Gastrocnemius medialis (tissue), 4 donors: Measurements from ENCODE around the gene MPDU1. TPM values are rescaled to one million over a fixed set of nuclear protein-coding genes. Genes with fewer than 3 reads are reported as not detected.
A peak's percentile ranks its signal among the peaks of the same experiment; 100 is the strongest.

ENCODE experiments used
- ATAC-seq, 2 donors: fragments of 150-250 bp; one replicate each; pipeline ENCODE4 v1.9.1; 2016
- DNase-seq, 2 donors: peaks; one replicate each; pipeline ENCODE4 v3.0.0-alpha.2; 2019
- H3K27ac ChIP-seq, 4 donors: fragments of 200-600 bp; sonication (generic); 1 replicate in 1 of 4; 2 replicates in 3 of 4; pipeline ENCODE4 v1.5.1; 2016 to 2018; ENCODE audit warnings: mild to moderate bottlenecking in 2 of 4, moderate library complexity in 1 of 4
- H3K27me3 ChIP-seq, 3 donors: fragments of 200-600 bp; sonication (generic) in 2 of 3; 1 replicate in 1 of 3; 2 replicates in 2 of 3; pipeline versions ENCODE4 v1.5.1 to v1.6.0; 2016 to 2019; ENCODE audit warnings: mild to moderate bottlenecking in 1 of 3, moderate library complexity in 1 of 3
- H3K36me3 ChIP-seq, 2 donors: fragments of 200-600 bp; sonication (generic) in 1 of 2; one replicate each; pipeline ENCODE4 v1.5.1; 2017 to 2018
- H3K4me1 ChIP-seq, 2 donors: fragments of 200-600 bp; sonication (generic) in 1 of 2; one replicate each; pipeline ENCODE4 v1.5.1; 2016 to 2017; ENCODE audit warnings: mild to moderate bottlenecking in 2 of 2
- H3K4me3 ChIP-seq, 4 donors: fragments of 200-600 bp; sonication (generic) in 3 of 4; 1 replicate in 1 of 4; 2 replicates in 3 of 4; pipeline ENCODE4 v1.5.1; 2016 to 2019; ENCODE audit warnings: mild to moderate bottlenecking in 2 of 4
- H3K9me3 ChIP-seq, 3 donors: fragments of 200-600 bp; sonication (generic) in 2 of 3; 1 replicate in 1 of 3; 2 replicates in 2 of 3; pipeline ENCODE4 v1.5.1; 2016 to 2019
- CTCF ChIP-seq, 5 experiments: fragments of 450-650 bp in 3 of 5; fragments of 200-600 bp in 2 of 5; sonication (generic) in 2 of 5; IDR thresholded peaks in 4 of 5; conservative IDR thresholded peaks in 1 of 5; 1 replicate in 4 of 5; 2 replicates in 1 of 5; pipeline ENCODE4 v1.5.1; 2016 to 2019; ENCODE audit warnings: antibody characterized with exemption in 5 of 5, mild to moderate bottlenecking in 3 of 5, moderate library complexity in 3 of 5
- POLR2A ChIP-seq, 2 donors: fragments of 450-650 bp; IDR thresholded peaks; one replicate each; pipeline ENCODE4 v1.6.1; 2017; ENCODE audit warnings: antibody characterized with exemption in 2 of 2, mild to moderate bottlenecking in 2 of 2, moderate library complexity in 2 of 2
- in situ Hi-C, 4 donors: fragments of 200-750 bp; cut with MboI; loops; one replicate each; pipeline versions ENCODE4 v1.15.0 to v1.8.0; 2017; ENCODE audit warnings: low sequenced_read_pairs in 4 of 4
- intact Hi-C: fragments of 100-400 bp; cut with DNase I; formaldehyde crosslinking; loops from one replicate; pipeline ENCODE4 v1.15.1; 2023; ENCODE audit warnings: low total_unique reads
- total RNA-seq, 4 donors: library from RNA; depleted of rRNA; stranded (reverse); fragments of >200 nt; gene quantifications; one replicate each; pipeline versions ENCODE4 v1.1.0 to v1.2.3, GENCODE V29; 2016

Gene MPDU1
- total RNA-seq, 4 donors from 2014 or later = 55.9 to 157 (median 101) TPM

- ATAC-seq = no peak
- DNase-seq = no peak
- Histone ChIP-seq H3K36me3 (peaks cover 0 to 40% of the 10 kb centered on the region in 2 donors), H3K4me3 (no peak overlapping the region), H3K4me1 (peaks cover 34 to 45% of the 10 kb centered on the region in 2 donors), H3K9me3 (no peaks in the 10 kb centered on the region), H3K27ac (peak overlapping the region in 3 of 4 donors; percentile 37 to 81 (median 81)), H3K27me3 (no peaks in the 10 kb centered on the region)
- intact Hi-C loops = loop anchor here (2.0 kb wide), 1 partner anchor 27 kb away; the partner anchor contains the start of gene SENP3
- no peak for TF ChIP-seq POLR2A (IDR thresholded peaks at IDR 0.05)
- no peak for TF ChIP-seq CTCF (IDR thresholded peaks at IDR 0.05 in 4 of 5, conservative IDR thresholded peaks at IDR 0.05 in 1 of 5)
- in situ Hi-C loops = no loop called here
These were observed 3.9 kb downstream of the MPDU1 start for GRCh38 chr17:7587420-7588151.

GRCh38 chr17:7588553-7589203 lies 5.0 kb downstream of the MPDU1 start:
- peak overlapping the region; percentile 64 to 81 (median 78) for H3K27ac ChIP-seq

GRCh38 chr17:7589204-7589868 lies 5.7 kb downstream of the MPDU1 start:
- intact Hi-C loops = loop anchor here (2.0 kb wide), 1 partner anchor 29 kb away; the partner anchor contains the start of gene SENP3
- no peaks in the 10 kb centered on the region for H3K27me3 ChIP-seq
- ATAC-seq (peak; percentile 77 to 79), DNase-seq (peak; percentile 56 to 87)
- peak overlapping the region; percentile 42 to 59 (median 50) for H3K4me3 ChIP-seq
- H3K4me1 ChIP-seq = peaks cover 23 to 36% of the 10 kb centered on the region in 2 donors
- TF ChIP-seq POLR2A (IDR thresholded peaks at IDR 0.05) (no peak), CTCF (IDR thresholded peaks at IDR 0.05 in 4 of 5, conservative IDR thresholded peaks at IDR 0.05 in 1 of 5) (peak; percentile 79 to 94 (median 92))
- peak overlapping the region; percentile 64 to 81 (median 78) for H3K27ac ChIP-seq
- peaks cover 0 to 57% of the 10 kb centered on the region in 2 donors for H3K36me3 ChIP-seq
- in situ Hi-C loops = no loop called here
- H3K9me3 ChIP-seq = no peaks in the 10 kb centered on the region

More at GRCh38 chr17:7588553-7589203, 5.0 kb downstream of the MPDU1 start:
- H3K4me3 ChIP-seq = peak overlapping the region; percentile 42 to 59 (median 50)
- H3K4me1 ChIP-seq = peaks cover 26 to 38% of the 10 kb centered on the region in 2 donors
- no peaks in the 10 kb centered on the region for H3K9me3 ChIP-seq
- DNase-seq (no peak), ATAC-seq (no peak)
- in situ Hi-C loops (no loop called here), intact Hi-C loops (loop anchor here (2.0 kb wide), 1 partner anchor 28 kb away; the partner anchor contains the start of gene SENP3)
- TF ChIP-seq CTCF (IDR thresholded peaks at IDR 0.05 in 4 of 5, conservative IDR thresholded peaks at IDR 0.05 in 1 of 5) (no peak), POLR2A (IDR thresholded peaks at IDR 0.05) (no peak)
- H3K36me3 ChIP-seq = peaks cover 0 to 50% of the 10 kb centered on the region in 2 donors
- H3K27me3 ChIP-seq = no peaks in the 10 kb centered on the region

- H3K36me3 ChIP-seq = peaks cover 0 to 65% of the 10 kb centered on the region in 2 donors
- H3K4me3 ChIP-seq = peak within 1 kb of the TSS; percentile 42 to 59 (median 50)
- no peaks in the 10 kb centered on the region for H3K27me3 ChIP-seq
- no peak for TF ChIP-seq CTCF (IDR thresholded peaks at IDR 0.05 in 4 of 5, conservative IDR thresholded peaks at IDR 0.05 in 1 of 5)
- no peak for TF ChIP-seq POLR2A (IDR thresholded peaks at IDR 0.05)
- ATAC-seq (peak in 1 of 2 donors; percentile 26), DNase-seq (no peak)
- in situ Hi-C loops = no loop called here
- H3K4me1 ChIP-seq = peaks cover 15 to 29% of the 10 kb centered on the region in 2 donors
- H3K9me3 ChIP-seq = no peaks in the 10 kb centered on the region
- intact Hi-C loops = loop anchor here (2.0 kb wide), 2 partner anchors 29 to 75 kb away; partner anchors contain the start of gene SENP3
- H3K27ac ChIP-seq = peak within 1 kb of the TSS; percentile 64 to 81 (median 78)
These were observed 6.4 kb downstream of the MPDU1 start, which contains the start of gene SOX15 for GRCh38 chr17:7589891-7590691. SOX15 (minus strand) TSS chr17:7590094; CDS start chr17:7589676, 418 bp downstream.
